ENCODE results near the gene RAPGEF1. TPM values are rescaled to one million over a fixed set of nuclear protein-coding genes. Genes with fewer than 3 reads are reported as not detected.

RAPGEF1 gene
- total and polyA plus RNA-seq, 9 of the 15 experiments (the other 6 are each of a cell fraction or from before 2014, with no cell fraction given) = 0.06 to 44.1 (median 19.9) TPM

DNA sequence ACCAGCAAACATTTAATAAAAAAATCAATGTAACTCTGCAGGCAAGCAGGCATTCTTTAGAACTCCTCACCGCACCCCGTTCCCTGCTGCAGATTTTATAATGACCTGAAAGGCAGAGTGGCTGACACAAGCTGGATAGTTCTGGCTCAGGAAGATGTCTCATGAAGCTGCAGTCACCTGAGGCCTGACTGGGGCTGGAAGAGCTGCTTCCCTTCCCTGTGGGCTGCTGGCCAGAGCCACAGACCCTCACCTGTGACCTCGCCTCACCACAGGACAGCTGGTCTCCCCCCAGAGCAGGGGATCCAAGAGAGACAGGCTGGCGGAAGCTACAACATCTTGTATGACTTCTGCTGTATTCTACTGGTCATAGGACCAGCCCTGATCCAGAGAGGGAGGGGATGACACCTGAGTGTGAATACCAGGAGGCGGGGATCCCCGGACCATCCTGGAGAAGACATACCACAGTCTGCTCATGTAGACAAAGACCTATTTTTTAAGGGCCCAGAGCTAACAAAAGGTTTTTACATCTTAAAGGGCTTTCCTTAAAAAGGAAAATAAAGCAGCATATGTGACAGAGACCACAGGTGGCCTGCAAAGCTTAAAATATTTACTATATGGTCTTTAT lies 43.9 kb downstream of the RAPGEF1 start:
- Histone ChIP-seq H3K27me3 (ENCODE audit: control insufficient read depth in 2 of 2, insufficient read depth in 2 of 2, low read length in 2 of 2) (no peaks in the 10 kb centered on the region), H3K9me1 (ENCODE audit: control insufficient read depth, insufficient read depth, low read length) (no peaks in the 10 kb centered on the region), H3K79me2 (ENCODE audit: control insufficient read depth, insufficient read depth, low read length) (peaks cover 7% of the 10 kb centered on the region; the same call in 1 of the 3 replicates), H3K4me2 (ENCODE audit: insufficient read depth, low read length) (no peak overlapping the region), H4K20me1 (replicated peaks; ENCODE audit: control insufficient read depth, insufficient read depth, low read length) (peaks cover 21% of the 10 kb centered on the region), H3K4me1 (replicated peaks in 1 of 2; ENCODE audit: control insufficient read depth in 2 of 2, insufficient read depth in 2 of 2, low read length in 2 of 2) (peaks cover 8 to 17% of the 10 kb centered on the region in 2 experiments), H3K9ac (ENCODE audit: insufficient read depth in 1 of 2, low read depth in 2 of 2, low read length in 2 of 2) (no peak overlapping the region), H3K4me3 (no peak overlapping the region), H3K36me3 (ENCODE audit: control insufficient read depth, insufficient read depth, low read length) (no peaks in the 10 kb centered on the region), H3K9me3 (replicated peaks; ENCODE audit: control insufficient read depth, insufficient read depth, low read depth, low read length) (no peaks in the 10 kb centered on the region), H2AFZ (ENCODE audit: low read depth, low read length) (no peak overlapping the region), H3K27ac (ENCODE audit: extremely low read depth, low read depth, low read length) (no peak overlapping the region)
- ATAC-seq (no peak), DNase-seq (ENCODE audit: extremely low read depth in 1 of 4, low spot score in 3 of 4) (no peak), FAIRE-seq (no peak)
- BruUV-seq (replicated peaks) = no TSS peak
- in situ Hi-C loops (cut with MboI) = no loop called here
- POLR2A ChIA-PET = no interaction called here
- WGBS (ENCODE audit: insufficient coverage, low coverage, missing lambda C conversion rate) = 84% methylated on average over 6 of the region's 6 CpGs
- intact Hi-C loops (cut with micrococcal nuclease) = no loop called here
- CTCF ChIA-PET (ENCODE audit: low intra/inter-chr PET ratio) = no interaction called here
- TF ChIP-seq, protein P1, sequence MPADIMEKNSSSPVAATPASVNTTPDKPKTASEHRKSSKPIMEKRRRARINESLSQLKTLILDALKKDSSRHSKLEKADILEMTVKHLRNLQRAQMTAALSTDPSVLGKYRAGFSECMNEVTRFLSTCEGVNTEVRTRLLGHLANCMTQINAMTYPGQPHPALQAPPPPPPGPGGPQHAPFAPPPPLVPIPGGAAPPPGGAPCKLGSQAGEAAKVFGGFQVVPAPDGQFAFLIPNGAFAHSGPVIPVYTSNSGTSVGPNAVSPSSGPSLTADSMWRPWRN (IDR thresholded peaks at IDR 0.05; ENCODE audit: low read depth) = no peak
- TF ChIP-seq ZSCAN29 (IDR thresholded peaks at IDR 0.05) = no peak
- no peak for TF ChIP-seq ZNF551 (CRISPR knock-in tag; IDR thresholded peaks at IDR 0.05)
- no peak for TF ChIP-seq ZNF79 (CRISPR knock-in tag; IDR thresholded peaks at IDR 0.05; ENCODE audit: low read depth)
- no peak for TF ChIP-seq ARID1B (IDR thresholded peaks at IDR 0.05)
- no peak for TF ChIP-seq HOXB6 (CRISPR knock-in tag; IDR thresholded peaks at IDR 0.05; ENCODE audit: borderline replicate concordance)
- TF ChIP-seq HMG20A (CRISPR knock-in tag; conservative IDR thresholded peaks at IDR 0.05) = no peak
- TF ChIP-seq ZC3H11A (IDR thresholded peaks at IDR 0.05; ENCODE audit: low read depth, low read length) = no peak
- no peak for TF ChIP-seq NCOA2 (IDR thresholded peaks at IDR 0.05; ENCODE audit: partially characterized antibody in 2 of 2)
- TF ChIP-seq, protein P2, sequence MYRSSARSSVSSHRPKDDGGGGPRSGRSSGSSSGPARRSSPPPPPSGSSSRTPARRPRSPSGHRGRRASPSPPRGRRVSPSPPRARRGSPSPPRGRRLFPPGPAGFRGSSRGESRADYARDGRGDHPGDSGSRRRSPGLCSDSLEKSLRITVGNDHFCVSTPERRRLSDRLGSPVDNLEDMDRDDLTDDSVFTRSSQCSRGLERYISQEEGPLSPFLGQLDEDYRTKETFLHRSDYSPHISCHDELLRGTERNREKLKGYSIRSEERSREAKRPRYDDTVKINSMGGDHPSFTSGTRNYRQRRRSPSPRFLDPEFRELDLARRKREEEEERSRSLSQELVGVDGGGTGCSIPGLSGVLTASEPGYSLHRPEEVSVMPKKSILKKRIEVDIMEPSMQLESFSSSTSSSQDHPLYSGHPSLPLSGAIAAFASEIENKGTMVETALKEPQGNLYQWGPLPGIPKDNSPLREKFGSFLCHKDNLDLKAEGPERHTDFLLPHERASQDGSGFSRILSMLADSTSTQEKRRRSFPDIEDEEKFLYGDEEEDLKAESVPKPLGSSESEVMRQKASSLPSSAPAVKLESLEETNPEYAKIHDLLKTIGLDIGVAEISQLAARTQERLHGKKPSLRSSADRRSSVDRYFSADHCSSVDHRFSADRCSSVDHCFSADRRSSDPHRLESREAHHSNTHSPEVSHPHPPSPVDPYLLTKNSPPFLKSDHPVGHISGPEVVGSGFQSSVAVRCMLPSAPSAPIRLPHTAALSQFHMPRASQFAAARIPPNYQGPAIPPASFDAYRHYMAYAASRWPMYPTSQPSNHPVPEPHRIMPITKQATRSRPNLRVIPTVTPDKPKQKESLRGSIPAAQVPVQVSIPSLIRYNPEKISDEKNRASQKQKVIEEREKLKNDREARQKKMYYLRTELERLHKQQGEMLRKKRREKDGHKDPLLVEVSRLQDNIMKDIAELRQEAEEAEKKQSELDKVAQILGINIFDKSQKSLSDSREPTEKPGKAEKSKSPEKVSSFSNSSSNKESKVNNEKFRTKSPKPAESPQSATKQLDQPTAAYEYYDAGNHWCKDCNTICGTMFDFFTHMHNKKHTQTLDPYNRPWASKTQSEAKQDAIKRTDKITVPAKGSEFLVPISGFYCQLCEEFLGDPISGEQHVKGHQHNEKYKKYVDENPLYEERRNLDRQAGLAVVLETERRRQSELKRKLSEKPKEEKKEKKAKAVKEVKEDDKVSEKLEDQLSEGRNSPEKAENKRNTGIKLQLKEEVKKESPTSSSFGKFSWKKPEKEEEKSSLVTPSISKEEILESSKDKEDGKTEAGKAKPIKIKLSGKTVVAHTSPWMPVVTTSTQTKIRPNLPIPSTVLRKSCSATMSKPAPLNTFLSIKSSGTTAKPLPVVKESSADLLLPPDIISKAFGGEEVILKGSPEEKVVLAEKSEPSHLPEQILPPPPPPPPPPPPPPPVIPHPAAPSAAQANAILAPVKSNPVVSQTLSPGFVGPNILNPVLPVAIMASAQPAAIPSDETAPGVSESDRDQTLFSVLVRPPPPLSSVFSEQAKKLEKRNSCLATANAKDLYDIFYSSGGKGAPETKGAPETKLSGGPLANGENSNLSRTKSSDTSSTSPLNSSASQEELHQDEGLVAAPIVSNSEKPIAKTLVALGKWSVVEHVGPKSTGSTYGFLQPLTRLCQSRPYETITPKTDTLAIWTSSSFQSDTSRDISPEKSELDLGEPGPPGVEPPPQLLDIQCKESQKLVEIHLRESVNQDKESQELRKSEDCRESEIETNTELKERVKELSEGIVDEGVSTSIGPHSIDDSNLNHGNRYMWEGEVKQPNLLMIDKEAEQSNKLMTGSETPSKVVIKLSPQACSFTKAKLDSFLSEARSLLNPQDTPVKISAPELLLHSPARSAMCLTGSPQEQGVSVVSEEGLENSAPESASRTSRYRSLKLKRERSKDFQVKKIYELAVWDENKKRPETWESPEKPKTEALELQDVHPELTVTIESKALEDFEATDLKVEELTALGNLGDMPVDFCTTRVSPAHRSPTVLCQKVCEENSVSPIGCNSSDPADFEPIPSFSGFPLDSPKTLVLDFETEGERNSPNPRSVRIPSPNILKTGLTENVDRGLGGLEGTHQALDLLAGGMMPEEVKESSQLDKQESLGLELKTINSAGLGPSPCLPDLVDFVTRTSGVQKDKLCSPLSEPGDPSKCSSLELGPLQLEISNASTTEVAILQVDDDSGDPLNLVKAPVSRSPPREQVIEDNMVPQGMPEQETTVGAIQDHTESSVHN (IDR thresholded peaks at IDR 0.05; ENCODE audit: borderline replicate concordance in 1 of 2, low read depth in 1 of 2) = no peak
- no peak for TF ChIP-seq XRCC4 (IDR thresholded peaks at IDR 0.05; ENCODE audit: extremely low read depth, insufficient read depth, insufficient read length)
- TF ChIP-seq DACH1 (IDR thresholded peaks at IDR 0.05; ENCODE audit: partially characterized antibody) = no peak
- TF ChIP-seq, protein P3, sequence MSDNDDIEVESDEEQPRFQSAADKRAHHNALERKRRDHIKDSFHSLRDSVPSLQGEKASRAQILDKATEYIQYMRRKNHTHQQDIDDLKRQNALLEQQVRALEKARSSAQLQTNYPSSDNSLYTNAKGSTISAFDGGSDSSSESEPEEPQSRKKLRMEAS (CRISPR knock-in tag; IDR thresholded peaks at IDR 0.05) = no peak
- no peak for TF ChIP-seq SMARCA4 (IDR thresholded peaks at IDR 0.05)
